GM18505 (cell line): ENCODE measurements around the gene HEYL.

Experiments
- ATAC-seq: cut with Tn5 transposase; IDR thresholded peaks from one replicate; pipeline ENCODE4 v1.9.1; 2021; ENCODE audit not compliant: unreplicated experiment
- POLR2A ChIP-seq: IDR thresholded peaks from 4 replicates; pipeline ENCODE4 v1.6.1; 2011; ENCODE audit warnings: borderline replicate concordance; ENCODE audit not compliant: insufficient read depth, insufficient read length; ENCODE audit errors: extremely low read depth

The HEYL gene

GRCh38 chr1:39640861-39641260, 1.4 kb upstream of the HEYL start:
- TF ChIP-seq POLR2A: no peak
- no peak for ATAC-seq

GRCh38 chr1:39638965-39639304, 508 bp downstream of the HEYL start:
- ATAC-seq: no peak
- no peak for TF ChIP-seq POLR2A

DNA sequence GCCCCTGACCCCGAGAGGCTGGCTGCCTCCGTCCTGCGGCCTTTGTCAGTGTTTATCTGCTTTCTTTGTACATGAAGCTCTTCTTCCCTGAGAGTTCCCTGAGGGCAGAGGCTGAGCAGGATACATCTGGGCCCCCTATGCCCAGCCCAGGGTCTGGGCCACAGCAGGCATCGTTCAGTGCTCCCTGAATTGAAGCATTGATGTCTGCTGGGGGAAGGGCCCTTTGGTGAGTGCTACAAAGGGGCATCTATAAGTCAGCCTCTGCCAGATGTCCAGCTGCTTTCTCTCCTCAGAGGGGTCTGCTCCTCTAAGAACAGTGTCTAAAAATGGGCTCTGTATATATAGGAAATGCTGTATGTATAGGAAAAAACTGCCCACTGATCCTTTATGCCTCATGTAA, 2.1 kb downstream of the HEYL start:
- ATAC-seq: no peak

DNA sequence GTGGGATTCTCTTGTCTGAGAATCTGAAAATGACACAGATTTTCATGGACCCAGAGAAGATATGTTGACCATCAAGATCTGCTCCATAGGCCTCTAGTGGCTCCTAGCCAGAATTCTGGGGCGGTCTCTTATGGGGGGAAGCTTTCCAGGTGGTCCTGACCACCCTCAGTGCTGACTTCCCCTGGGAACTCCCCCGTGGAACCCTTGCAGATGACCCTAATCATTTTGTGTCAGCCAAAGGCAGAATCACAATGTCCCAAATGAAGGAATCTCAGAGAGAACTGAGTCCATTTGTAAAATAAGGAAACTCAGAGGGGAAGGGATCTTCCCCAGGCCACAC, 3.6 kb downstream of the HEYL start:
- ATAC-seq: no peak
- no peak for TF ChIP-seq POLR2A

More for the DNA sequence above, 2.1 kb downstream of the HEYL start:
- TF ChIP-seq POLR2A: no peak

- ATAC-seq: no peak
- TF ChIP-seq POLR2A: no peak
Observed at GRCh38 chr1:39635205-39635870, 4.1 kb downstream of the HEYL start.

GRCh38 chr1:39633422-39633821, 6.0 kb downstream of the HEYL start:
- no peak for TF ChIP-seq POLR2A

DNA sequence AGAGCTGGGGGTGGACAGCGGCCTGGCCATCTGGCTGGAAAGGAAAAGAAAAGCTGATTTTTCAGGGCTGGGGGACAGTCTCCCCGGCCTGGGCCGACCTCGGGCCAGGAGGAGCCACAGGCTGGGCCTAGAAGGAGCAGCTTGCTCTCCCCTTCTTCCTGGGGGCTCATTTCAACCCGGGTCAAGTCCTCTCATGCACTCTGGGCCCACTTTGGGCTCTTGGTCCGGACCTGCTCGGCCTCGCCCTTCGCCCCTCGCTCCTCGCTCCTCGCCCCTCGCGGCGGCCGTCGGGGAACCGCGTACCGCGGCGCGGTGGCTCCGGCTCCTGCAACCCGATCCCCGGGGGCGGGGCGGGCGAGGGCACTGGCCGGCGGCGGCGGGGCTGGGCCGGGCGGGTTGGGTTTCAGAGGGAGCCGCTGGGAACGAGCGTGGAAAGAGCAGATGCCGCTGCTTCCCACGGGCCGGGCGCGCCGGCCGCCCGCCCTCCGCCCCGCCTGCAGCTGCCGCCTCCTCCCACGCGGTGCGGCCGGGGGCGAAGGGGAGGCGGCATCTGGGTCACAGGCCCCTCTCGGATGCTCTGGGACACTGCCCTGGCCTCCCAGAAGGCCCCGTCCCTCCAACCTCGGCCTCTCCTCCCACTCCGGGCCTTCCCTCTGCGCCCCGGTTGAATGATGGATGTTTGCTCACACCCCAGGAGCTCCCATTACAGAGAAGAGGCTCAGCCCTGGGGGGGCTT, 6.6 kb downstream of the HEYL start:
- TF ChIP-seq POLR2A: no peak
- ATAC-seq: no peak

More at GRCh38 chr1:39633422-39633821, 6.0 kb downstream of the HEYL start:
- no peak for ATAC-seq

- no peak for TF ChIP-seq POLR2A
- ATAC-seq: no peak
Observed at GRCh38 chr1:39632323-39632681, 7.1 kb downstream of the HEYL start.

DNA sequence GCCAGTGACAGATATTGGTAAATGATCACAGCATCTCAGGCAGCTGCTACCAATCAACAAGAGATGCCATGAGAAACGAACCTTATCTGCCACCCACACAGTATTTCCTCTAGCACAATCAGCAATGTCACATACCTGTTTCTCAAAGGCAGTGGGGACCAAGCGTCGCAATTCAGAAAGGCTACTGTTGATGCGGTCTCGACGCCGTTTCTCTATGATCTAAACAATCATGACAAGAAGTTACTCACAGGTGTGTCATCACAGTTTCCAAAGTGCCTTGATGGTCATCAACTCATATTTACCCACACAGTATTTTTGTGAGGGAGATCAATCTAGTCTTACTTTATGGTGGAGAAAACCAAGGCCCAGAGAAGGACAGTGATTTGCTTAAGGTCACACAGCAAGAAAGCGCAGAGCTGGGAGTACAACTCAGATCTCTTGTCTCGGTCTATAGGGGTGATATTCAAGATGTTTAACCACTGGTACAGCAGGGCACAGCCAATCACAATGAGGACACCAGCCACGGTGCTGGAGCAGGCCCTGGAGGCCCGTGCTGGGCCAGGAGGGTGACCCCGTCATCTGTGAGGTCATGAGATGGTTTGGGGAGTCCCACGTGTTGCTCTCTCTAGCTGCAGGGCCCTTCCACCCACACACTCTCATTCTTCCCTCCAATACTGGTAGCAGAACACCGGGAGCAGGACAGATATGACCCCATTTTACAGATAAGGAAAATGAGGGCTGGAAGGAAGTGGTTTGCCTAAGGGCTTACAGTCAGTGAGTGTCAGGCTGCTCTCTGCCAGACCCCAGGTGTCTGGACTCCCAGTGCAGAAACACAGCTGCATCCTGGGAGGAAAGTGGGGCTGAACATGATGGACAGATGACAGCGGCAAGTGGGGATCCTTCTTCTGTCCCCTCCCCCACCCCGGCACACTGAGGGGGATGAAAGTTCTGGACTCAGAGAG, 7.8 kb downstream of the HEYL start:
- no peak for ATAC-seq
- TF ChIP-seq POLR2A: no peak

GRCh38 chr1:39628807-39629350, 10.6 kb downstream of the HEYL start:
- no peak for TF ChIP-seq POLR2A
- no peak for ATAC-seq

- ATAC-seq: no peak
- no peak for TF ChIP-seq POLR2A
Observed at GRCh38 chr1:39626646-39627045, 12.8 kb downstream of the HEYL start.

DNA sequence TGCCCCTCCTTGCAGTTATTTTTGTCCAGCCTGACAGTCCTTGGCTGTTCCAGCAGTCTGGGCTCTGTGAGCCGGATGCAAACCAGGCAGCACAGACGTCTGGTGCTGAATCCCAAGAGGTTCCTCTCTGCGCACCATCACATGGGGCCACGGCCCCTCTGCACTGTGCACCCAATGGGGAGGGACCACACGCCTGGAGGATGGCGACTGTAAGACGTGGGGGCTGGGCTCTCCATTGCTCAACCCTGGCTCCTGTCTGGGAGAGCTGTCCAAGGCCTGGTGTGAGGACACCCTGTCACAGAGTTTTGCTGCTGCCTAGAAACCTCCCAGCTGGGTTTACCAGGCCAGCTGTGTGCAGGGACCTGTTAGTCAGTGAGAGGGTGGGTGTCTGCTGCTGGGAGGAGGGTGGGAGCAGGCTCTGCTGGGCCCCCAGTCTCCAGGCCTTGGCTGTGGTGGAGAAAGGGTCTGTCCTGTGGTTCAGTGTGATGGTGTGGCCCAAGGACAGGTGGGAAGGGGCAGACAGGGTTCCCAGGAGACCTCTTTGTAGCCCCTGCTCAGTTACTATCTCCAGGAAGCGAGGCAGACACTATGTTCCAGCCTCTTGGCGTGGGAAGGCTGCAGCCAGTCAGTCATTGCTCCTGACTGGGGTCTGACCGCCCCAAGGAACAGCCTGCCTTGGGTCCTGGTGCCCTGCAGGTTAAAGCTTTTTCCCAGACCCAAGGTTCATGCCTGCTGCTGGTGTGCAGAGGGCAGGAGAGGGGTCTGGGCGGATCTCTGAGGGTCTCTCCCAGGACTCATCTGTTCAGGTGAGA, 13.8 kb downstream of the HEYL start:
- TF ChIP-seq POLR2A: no peak
- ATAC-seq: no peak
